Glutamatergic neuron (in vitro differentiated cells): Measurements from ENCODE around the gene FOXN3. TPM values are rescaled to one million over a fixed set of nuclear protein-coding genes. Genes with fewer than 3 reads are reported as not detected.

Experiments used
- DNase-seq: peaks from one replicate; pipeline ENCODE4 v3.0.0; 2022
- H3K27ac Mint-ChIP-seq: one replicate; pipeline ENCODE4 v1.8.0; 2020; ENCODE audit warnings: mild to moderate bottlenecking, mixed read lengths, inconsistent platforms; ENCODE audit not compliant: unreplicated experiment
- H3K27me3 Mint-ChIP-seq: one replicate; pipeline ENCODE4 v1.8.0; 2020; ENCODE audit warnings: mild to moderate bottlenecking, moderate library complexity, mixed read lengths, inconsistent platforms; ENCODE audit not compliant: unreplicated experiment
- H3K36me3 Mint-ChIP-seq: one replicate; pipeline ENCODE4 v1.8.0; 2020; ENCODE audit warnings: mild to moderate bottlenecking, mixed read lengths, inconsistent platforms; ENCODE audit not compliant: unreplicated experiment
- H3K4me1 Mint-ChIP-seq: one replicate; pipeline ENCODE4 v1.8.0; 2020; ENCODE audit warnings: mild to moderate bottlenecking, low read depth, mixed read lengths, inconsistent platforms; ENCODE audit not compliant: unreplicated experiment
- H3K4me3 Mint-ChIP-seq: one replicate; pipeline ENCODE4 v1.8.0; 2020; ENCODE audit warnings: mild to moderate bottlenecking, mixed read lengths, inconsistent platforms; ENCODE audit not compliant: unreplicated experiment
- H3K9me3 Mint-ChIP-seq: one replicate; pipeline ENCODE4 v1.8.0; 2020; ENCODE audit warnings: mild to moderate bottlenecking, moderate library complexity, mixed read lengths, inconsistent platforms; ENCODE audit not compliant: unreplicated experiment
- total RNA-seq: library from RNA; stranded (reverse); fragmentation: NEBNext Ultra II Directional; extraction: Animal tissue kit (Norgen Biotek cat#: 25700); gene quantifications from one replicate; pipeline ENCODE4 v1.2.1, GENCODE V29; 2021; ENCODE audit not compliant: unreplicated experiment
- TF ChIP-seq, protein P1 (sequence below): fragments of 200-600 bp; sonication (generic); IDR thresholded peaks from one replicate; pipeline ENCODE4 v1.5.0; 2021; ENCODE audit not compliant: partially characterized antibody, unreplicated experiment

The FOXN3 gene
- total RNA-seq, 1 donor from 2014 or later, result 139 TPM

DNA sequence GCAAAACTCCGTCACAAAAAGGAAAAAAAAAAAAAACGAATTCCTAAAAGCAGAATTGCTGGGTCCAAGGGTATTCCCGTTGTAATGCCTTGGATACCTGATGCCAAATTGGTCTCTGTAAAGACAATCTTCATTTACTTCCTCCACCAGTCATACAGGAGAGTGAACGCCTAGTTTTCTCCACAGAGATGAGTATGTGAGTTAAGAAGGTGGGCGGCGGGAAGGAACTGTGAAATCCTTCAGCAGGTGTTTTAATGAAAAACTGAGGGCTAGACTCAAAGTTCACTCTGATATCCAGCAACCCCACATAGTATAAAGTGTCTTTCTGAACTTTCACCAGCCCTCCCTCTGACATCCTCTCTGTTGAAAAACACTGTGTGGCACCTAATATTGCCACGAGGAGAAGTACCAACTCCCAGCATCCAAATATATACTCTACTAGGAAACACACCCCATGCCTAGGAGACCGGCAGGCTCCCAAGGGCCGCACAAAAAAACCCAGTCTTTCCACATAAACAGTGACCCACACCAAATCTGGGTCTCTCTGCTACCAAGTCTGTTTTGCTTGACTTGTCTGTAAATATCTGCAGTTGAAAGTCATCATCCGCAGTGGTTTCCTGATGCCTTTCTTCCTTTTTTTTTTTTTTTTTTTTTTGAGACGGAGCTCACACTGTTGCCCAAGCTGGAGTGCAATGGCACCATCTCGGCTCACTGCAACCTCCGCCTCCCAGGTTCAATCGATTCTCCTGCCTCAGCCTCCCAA lies 30.3 kb upstream of the FOXN3 start:
- H3K27me3 Mint-ChIP-seq, result peaks cover 5% of the 10 kb centered on the region
- peaks cover 22% of the 10 kb centered on the region for H3K4me1 Mint-ChIP-seq
- H3K36me3 Mint-ChIP-seq, result no peaks in the 10 kb centered on the region
- TF ChIP-seq, protein P1, sequence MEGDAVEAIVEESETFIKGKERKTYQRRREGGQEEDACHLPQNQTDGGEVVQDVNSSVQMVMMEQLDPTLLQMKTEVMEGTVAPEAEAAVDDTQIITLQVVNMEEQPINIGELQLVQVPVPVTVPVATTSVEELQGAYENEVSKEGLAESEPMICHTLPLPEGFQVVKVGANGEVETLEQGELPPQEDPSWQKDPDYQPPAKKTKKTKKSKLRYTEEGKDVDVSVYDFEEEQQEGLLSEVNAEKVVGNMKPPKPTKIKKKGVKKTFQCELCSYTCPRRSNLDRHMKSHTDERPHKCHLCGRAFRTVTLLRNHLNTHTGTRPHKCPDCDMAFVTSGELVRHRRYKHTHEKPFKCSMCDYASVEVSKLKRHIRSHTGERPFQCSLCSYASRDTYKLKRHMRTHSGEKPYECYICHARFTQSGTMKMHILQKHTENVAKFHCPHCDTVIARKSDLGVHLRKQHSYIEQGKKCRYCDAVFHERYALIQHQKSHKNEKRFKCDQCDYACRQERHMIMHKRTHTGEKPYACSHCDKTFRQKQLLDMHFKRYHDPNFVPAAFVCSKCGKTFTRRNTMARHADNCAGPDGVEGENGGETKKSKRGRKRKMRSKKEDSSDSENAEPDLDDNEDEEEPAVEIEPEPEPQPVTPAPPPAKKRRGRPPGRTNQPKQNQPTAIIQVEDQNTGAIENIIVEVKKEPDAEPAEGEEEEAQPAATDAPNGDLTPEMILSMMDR, result no peak
- DNase-seq, result no peak
- H3K27ac Mint-ChIP-seq, result no peak overlapping the region
- H3K9me3 Mint-ChIP-seq, result peaks cover 2% of the 10 kb centered on the region
- no peak overlapping the region for H3K4me3 Mint-ChIP-seq

DNA sequence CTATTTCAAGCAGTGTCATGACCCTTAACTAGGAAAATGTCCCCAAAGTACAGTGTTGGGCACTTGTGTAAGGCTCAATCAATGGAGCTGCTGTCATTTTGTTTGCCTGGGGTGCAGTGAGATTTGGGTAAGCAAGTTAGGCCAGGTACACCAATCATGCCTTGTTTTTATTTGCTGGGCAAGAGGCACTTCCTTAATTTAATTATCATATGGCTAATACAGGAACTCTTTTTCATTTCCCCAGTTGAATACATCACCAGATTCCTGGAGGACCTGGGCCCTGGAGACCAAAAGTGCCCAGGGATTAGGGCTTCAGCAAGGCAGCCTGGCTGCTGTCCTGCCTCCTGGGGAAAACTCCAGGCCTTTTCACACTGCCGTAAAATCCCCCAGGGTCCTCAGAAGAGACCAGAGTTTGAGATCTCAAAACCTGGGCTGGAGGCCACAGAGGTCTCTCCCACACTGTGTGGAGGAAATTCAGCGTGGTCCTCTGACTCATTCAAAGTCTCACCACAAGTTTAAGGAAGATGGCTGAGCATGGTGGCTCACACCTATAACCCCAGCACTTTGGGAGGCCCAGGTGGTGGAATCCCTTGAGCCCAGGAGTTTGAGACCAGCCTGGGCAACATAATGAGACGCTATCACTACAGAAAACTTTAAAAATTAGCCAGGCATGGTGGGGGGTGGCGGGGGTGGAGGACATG lies 28.4 kb upstream of the FOXN3 start:
- H3K4me1 Mint-ChIP-seq, result peaks cover 22% of the 10 kb centered on the region
- no peak overlapping the region for H3K27ac Mint-ChIP-seq
- peaks cover 6% of the 10 kb centered on the region for H3K9me3 Mint-ChIP-seq
- H3K27me3 Mint-ChIP-seq, result peaks cover 2% of the 10 kb centered on the region
- no peaks in the 10 kb centered on the region for H3K36me3 Mint-ChIP-seq
- DNase-seq, result no peak
- no peak overlapping the region for H3K4me3 Mint-ChIP-seq
- TF ChIP-seq, protein P1, result no peak

DNA sequence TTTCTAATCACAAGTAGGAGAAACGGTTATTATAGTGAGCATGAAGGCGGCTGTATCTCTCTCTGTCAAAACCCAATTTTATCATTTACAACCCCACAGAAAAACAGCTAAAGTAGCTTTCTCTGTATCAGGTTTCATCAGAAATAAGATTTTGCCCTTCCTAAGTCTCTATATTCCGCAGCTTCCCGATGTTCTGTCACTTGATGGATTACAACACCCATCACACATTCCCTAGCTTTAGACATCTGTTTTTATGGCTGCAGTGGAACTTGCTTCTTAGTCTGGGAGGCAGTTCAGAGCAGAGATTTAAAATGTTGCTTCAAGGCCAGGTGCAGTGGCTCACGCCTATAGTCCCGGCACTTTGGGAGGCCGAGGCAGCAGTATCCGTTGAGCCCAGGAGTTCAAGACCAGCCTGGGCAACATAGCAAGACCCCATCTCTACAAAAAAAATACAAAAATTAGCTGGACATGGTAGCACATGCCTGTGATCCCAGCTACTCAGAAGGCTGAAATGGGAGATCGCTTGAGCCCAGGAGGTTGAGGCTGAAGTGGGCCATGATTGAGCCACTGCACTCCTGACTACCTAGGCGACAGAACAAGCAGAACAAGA lies 27.6 kb upstream of the FOXN3 start:
- H3K36me3 Mint-ChIP-seq, result no peaks in the 10 kb centered on the region
- no peak for DNase-seq
- peaks cover 8% of the 10 kb centered on the region for H3K9me3 Mint-ChIP-seq
- H3K4me1 Mint-ChIP-seq, result peaks cover 21% of the 10 kb centered on the region
- TF ChIP-seq, protein P1, result no peak
- no peak overlapping the region for H3K4me3 Mint-ChIP-seq
- H3K27ac Mint-ChIP-seq, result no peak overlapping the region
- peaks cover 2% of the 10 kb centered on the region for H3K27me3 Mint-ChIP-seq

DNA sequence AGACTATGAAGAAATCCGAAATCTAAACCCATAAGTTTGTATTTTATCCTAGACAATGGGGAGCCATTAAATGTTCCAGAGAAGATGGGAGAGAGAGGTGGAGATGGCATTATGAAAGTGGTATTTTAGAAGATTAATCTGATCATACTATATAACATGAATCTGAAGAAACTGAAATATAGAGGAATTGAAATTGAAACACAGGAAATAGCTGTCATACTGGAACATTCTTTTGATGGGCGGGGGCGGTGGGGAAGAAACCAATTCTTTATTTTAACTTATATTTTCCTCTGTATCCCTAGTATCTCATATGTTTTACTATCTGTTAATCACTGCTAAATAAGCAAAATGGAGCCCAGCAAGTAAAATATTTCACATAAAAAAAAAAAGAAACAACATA lies 27.0 kb upstream of the FOXN3 start:
- TF ChIP-seq, protein P1, result no peak
- H3K27ac Mint-ChIP-seq, result no peak overlapping the region

More for the DNA sequence above, 27.0 kb upstream of the FOXN3 start:
- no peak for DNase-seq
- no peaks in the 10 kb centered on the region for H3K36me3 Mint-ChIP-seq
- H3K27me3 Mint-ChIP-seq, result peaks cover 2% of the 10 kb centered on the region
- no peak overlapping the region for H3K4me3 Mint-ChIP-seq
- peaks cover 16% of the 10 kb centered on the region for H3K4me1 Mint-ChIP-seq
- H3K9me3 Mint-ChIP-seq, result peaks cover 8% of the 10 kb centered on the region
